GM21619 (cell line): Measurements from ENCODE around the gene SULT4A1.

ENCODE experiments used
- ATAC-seq: cut with Tn5 transposase; IDR thresholded peaks from one replicate; pipeline ENCODE4 v1.9.1; 2021; ENCODE audit not compliant: unreplicated experiment

The SULT4A1 gene

DNA sequence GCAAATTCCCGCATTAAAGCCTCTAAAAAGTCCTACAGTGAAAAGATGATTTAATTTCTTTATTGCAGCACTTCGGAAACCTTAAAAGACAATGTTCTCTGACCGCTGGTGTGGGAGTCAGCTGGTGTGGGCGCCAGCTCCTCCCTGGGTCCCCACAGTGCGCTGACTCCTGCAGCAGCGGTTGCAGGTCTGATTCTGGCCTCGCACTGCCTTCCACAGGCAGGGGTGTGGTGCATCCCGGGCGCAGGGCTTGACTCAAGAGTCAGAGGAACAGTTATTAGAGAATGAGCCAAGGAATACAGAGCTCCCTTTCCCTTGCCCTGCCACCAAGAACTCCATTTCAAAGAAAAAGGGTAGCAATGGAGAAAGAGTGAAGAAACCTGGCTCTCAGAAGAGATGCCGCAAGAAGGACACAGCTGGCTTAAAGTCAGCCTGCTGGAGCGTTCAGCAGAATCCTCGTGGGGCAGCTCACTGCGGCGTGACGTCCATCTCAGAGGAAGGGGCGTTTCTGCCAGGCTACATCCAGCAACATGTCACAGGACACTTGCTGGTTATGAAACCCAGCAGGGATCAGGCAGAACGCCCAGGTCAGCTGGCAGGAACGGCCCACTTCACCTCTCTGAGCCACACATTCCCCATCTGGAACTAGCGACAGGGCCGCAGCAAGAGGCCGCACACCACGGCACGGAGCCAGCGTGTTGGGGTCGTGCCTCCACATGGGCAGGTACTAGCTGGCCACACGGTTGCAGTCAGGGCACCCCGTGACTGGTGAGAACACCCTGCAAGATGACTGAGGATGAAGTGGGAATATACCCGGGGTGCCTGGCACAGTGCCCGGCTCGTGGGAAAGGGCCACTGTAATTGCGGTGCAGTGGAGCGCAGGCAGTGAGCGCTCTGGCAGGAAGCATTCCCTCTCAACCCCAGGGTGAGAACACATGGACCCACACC lies 32.1 kb downstream of the SULT4A1 start:
- no peak for ATAC-seq

- ATAC-seq: no peak
These were observed 33.1 kb downstream of the SULT4A1 start for GRCh38 chr22:43828998-43829782.

DNA sequence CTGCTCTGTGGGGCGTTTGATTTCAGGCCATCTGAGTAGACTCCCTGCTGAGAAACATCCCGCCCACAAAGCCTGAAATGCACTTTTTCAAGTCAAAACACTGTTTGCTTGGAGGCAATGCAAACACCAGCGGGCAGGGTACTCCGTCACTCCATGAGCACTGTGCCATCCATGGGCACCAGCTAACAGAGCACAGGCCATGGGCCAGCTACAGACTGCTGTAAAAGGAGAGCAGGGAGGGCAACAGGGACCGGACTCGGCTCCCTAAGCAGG lies 33.7 kb downstream of the SULT4A1 start:
- no peak for ATAC-seq

GRCh38 chr22:43827926-43828724 lies 34.2 kb downstream of the SULT4A1 start:
- no peak for ATAC-seq

- ATAC-seq: no peak
These were observed 35.1 kb downstream of the SULT4A1 start for GRCh38 chr22:43827003-43827735.

DNA sequence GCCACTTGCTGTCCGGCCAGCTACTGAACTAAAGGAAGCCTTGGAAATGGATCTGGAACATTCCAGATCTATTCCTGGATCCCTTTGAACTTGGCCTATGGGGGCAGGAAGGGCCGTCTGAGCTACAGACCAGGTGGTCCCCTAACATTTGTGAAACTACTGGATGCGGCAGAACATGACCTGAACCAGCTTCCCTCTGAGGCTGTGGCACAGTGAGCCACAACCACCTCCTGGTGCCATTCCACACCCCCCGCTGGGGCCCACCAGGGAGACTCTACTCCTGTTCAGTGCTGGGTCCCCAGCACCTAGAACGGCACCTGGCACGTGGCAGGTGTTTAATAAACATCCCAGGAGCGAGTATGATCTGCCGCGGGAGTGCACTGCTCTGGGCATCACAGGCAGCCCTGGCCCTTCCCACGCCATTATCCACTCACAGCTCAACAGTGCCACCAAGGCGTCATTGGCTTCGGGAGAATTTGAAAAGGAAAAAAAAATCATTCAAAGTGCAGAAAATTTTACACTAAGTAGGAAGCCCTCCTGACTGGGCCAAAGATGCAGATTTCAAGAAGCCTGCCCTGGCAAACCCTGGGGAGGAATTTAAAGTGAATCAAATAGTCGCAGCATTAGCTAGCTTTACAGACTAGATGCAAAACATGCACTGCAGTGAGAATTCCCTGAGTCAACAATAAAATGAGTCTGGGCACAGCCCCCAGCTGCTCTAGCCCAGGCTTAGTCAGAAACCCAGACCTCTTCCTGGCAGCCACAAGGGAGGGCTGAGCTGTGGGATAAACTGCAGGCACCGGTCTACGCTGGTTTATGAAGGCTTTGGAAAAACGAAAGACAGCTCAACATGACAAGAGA lies 35.9 kb downstream of the SULT4A1 start:
- ATAC-seq: no peak

DNA sequence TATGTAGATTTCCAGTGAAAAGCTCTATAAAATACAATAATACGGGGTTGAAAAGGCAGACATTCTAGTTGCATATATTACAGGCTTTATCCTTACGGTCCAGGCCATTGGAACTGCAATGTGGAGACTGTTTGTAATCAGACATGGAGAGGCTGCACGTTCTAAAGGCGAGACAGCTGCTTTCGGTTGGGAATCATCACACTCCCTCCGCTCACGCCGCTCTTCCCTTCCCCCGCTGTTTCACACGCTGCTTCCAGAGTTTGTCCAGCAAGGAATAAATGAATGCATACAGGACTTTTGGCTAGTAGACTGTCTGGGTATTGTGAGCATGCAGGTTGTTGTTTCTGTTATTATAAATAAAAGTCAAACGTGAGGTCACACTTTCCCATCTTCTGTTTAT lies 36.7 kb downstream of the SULT4A1 start:
- no peak for ATAC-seq

DNA sequence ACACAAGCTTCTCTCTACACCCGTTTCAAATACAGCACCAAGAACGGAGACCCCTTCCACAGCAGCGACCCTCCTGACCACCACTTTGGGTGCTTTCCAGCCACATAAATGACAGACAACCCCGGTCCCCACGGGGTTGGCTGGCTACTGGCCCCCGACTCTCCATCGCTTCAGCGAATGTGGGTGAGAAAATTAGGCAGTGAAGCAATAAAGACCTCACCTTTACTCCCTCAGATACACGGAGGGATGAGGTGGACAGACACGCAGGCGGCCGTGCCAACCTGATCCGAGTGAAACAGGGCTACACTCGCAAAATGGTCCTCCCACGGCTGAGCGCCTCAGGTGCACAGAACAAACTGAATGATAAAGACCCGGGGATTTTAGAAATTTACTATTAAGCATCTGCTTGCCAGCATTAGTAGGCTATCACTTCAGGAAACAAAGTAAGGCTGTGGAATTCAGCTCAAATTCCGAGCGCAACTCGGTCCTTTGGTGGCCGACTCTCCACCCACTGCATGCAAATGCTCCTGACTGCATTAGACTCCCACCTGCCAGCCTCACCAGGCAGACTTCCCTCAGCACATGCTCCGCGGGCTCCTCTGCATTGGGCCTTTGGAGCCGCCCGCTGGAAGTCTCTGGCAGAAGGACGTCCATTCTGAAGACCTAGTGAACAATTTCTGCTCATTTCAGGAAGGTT lies 37.4 kb downstream of the SULT4A1 start:
- ATAC-seq: no peak

- ATAC-seq: no peak
These were observed 38.2 kb downstream of the SULT4A1 start for GRCh38 chr22:43823911-43824665.

DNA sequence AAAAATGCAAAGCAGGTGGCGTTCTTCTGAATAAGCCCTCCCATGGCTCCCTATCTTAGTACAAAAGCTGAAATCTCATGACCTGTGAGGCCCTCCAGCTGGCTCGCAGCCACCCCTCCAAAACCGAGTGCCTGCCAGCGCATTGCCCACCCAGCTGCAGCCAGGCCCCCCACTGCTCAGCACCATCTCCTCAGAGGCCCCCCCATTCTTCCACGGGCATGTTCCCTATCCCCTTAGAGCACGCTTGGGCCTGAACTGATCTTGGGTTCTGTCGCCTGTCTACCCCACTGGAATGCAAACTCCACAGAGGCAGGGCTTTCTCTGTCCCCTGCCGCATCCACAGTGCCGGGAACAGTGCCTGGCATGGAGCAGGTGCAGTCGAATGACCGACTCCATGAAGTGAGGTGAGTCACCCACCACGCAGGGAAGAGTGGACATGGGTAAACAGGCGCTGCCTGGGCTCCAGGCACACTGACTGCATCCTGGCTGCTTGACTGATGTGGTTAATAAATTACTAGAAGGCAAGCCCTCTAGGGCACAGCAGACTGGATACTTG lies 38.9 kb downstream of the SULT4A1 start:
- ATAC-seq: no peak

DNA sequence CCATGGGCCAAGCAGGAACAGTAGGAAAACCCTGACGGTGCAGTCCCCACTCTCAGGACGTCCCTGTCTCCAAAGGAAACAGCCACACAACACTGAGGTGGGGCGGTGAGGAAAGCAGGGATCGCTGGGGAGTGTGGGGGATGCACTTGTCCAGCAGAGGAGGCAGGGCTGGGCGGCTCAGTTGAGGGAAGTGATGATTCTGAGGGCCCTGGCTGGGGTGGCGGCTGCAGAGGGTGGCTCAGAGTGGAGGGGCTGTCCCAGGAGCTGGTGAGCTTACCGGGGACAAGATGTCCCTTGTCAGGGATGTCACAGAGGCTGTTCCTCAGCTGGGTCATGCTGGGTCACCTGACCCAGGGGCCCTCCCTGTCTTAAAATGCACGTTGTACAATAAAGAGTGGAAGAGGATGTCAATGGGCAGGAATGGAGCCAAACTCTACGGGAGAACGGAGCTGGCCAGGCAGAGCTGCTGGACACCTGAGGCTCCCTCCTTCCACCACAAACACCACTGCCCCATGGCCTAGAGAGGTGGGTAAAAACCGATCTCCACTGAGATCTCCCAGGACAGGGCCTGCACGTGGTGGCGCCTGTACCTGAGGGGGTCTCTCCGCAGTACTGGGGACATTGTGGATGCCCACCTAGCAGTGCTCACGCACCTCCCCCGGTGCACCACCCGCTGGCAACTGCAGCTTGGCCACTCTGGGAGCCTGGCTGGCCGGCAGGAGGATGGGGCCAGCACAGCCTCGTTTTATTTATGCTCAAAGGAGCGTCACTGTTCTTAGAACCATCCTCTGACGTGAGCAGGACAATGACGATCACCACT lies 40.5 kb downstream of the SULT4A1 start:
- ATAC-seq: no peak

- no peak for ATAC-seq
These were observed 41.5 kb downstream of the SULT4A1 start for GRCh38 chr22:43820651-43821305.

- ATAC-seq: no peak
These were observed 42.2 kb downstream of the SULT4A1 start for GRCh38 chr22:43819931-43820640.

DNA sequence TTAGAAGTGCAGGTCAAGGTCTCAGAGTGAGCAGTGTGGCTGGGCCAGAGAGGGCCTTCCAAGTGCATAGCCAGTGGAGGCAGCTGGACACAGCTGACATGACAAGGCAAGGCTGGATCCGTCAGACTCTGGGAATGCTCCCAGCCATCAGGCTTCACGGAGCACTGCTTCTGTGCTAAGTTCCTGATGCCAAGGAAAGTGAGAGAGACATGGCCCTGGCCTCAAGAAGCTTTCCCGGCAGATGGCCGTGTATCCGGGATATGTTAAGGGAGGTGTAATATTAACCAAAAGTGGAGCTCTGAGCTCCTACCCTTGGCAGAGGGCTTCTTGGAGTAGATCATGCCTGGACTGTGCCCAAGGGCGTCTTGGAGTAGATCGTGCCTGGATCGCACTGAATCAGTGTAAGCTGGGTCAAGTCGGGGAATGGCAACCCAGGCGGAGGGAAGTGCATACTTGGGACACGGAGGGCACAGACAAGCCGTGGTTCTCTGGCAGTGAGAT lies 42.8 kb downstream of the SULT4A1 start:
- ATAC-seq: no peak

DNA sequence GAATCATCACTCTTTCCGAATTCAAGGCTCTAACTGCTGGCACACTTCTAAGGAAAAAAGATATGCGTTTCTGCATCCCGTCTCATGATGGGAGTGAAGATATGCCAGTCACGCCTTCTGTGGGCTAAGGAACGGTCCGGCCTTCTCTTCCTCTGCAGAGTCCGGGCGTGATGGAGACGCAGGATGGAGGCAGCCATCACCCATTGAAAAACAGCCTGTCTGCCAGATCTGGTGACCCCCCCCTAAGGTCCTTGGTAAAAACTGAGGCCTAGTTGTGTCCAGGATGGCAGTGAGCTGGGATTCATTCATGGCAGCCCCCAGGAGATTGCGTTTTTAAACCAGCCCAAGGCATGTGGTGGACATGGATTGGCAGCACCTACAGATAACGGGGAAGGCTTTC lies 43.3 kb downstream of the SULT4A1 start:
- no peak for ATAC-seq

GRCh38 chr22:43817402-43817801 lies 44.9 kb downstream of the SULT4A1 start:
- no peak for ATAC-seq
